Measurements from ENCODE around the gene SIPA1L3.

SIPA1L3 gene

DNA sequence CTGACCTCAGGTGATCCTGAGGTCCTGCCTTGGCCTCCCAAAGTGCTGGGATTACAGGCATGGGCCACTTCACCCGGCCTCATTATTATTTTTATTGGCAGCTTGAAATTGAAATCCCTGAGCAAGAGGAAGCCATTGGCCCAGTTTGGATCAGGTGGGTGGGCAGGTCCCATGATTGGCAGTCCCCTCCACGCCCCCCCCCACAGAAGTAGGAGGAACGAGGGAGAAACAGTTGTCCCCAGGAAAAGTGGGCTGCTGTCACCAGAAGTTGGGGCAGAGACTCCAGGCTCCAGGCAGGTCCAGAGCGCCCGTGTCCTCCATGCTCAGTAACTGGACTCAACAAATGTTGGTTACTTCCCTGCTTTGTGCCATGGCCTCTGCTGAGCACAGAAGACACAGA is 70.4 kb downstream of the SIPA1L3 start:
- no peak for DNase-seq (ENCODE audit: low read depth in 2 of 2)

DNA sequence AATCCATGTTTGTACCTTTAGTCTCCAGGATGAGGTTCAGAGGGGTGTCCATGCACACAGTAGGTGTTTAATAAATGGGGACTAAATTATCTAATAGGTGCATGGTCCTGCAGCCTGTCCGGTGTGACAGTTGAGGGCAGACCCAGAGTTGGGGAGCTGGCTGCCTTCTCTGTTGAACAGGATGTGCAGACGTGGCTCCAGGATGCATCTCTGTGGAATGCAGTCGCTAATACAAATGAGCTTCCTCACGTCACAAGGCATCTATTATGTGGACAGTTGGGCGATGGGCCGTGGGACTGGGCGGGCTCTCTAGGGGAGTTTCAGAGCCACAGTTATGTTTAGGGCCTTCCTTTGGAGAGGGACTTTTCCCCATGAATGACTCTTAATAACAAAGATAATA is 71.0 kb downstream of the SIPA1L3 start:
- no peak for DNase-seq (ENCODE audit: low read depth in 2 of 2)

DNA sequence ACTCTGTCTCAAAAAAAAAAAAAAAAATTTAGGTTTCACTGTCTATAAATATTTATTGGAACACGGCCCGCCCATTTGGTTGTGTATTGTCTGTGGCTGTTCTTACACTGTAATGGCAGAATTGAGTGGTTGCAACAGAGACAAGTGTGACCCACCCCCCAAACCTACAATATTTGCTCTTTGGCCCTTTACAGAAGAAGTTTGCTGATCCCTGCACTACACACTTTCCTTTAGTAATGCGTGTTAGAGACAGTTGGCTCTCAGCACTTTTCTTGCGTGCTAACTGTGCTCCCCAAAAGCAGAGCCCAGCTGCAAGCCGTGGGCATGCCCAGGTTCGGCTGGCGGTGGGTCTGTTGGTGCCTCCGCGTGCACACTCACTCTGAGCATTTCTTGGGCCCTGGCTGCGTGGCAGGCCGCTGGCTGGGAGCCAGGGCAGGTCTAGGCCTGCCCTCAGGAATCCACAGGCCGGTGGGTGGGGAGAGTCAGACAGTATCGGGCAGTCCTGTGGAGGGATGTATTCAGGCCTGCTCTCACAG is 72.6 kb downstream of the SIPA1L3 start:
- DNase-seq (ENCODE audit: low read depth in 2 of 2), result no peak

DNA sequence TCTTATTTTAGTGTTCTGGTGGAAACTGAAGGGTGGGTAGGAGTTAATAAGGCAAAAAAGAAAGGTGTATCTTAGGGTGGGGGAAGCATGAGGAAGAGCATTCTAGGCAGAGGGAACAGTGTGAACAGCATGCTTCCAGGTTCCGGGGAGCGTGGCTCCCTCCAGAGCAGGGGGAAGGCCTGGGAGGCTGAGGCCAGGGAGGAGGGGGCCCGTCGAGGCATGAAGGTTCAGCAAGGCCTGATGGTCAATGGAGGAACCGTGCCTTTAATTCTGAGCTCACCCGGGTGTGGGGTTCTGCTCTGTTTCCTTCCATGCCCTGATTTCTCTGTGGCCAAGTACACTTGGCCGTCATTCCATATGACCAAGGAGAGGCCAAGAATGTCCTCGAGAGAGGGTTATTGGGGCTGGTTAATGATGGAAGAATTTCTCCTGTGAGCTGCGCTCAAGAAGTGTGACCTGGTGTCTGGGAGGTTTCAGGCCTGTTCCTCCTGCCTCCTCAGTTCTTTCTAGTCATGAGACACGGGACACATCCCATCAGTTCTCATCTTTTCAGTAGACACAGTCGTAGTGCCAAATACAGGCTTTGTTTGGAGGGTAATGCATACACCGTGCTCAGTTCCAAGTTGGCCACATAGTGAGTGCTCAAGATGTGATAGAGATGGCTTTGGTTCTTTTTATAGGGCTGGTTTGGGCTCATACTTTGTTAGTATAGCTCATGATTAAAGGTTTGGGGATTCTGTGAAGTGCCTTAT is 73.6 kb downstream of the SIPA1L3 start:
- DNase-seq (ENCODE audit: low read depth in 2 of 2), result no peak

DNA sequence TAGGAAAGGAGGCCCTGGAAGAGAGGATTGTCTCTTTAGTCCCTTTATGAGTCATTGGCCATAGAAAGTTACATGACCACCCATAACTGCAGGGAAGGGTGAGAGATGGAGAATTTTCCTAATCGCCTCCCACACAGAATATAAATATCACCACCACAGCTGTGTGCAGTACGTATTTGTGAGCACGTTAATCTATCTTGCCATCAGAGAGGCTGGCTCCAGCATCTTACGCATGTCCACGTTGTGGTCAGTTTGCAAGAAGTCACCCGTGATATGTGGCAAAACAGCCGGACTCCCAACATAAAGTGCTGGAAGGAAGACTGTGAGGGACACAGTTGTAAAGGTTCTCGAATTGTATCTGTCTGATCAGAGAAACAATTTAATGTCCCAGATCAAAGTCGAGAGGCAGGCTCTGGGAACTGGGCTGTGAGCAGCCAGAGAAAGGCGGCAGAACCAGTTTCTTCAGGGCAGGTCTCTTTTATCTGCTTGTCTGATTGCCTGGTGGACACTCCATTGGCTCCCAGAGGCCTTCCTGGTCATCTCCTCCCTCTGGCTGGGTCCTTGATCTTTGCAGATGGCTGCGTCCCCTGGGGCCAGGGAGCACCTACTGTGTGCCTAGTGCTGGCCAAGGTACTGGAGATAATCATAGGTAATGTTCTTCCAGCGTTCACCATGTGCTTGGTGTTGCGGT is 74.9 kb downstream of the SIPA1L3 start:
- DNase-seq (ENCODE audit: low read depth in 2 of 2), result no peak

DNA sequence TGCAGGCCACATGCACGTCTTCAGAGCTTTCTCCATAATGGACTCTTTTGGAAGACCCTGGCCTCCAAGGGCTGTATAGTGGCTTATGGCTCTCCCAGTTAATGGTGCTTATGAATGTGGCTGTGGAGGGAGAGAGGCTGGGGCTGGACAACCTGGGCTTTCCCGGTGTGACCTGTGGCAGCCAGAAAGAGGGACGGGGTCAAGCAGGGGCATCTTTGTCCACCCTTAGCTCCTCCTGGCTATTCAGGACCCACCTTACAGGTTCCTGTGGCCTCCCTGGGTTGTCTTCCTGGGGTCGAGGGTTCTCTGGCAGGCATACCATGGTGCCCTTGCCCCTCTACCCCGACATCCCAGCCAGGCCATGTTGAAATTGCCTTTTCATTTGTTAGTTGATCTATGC is 75.6 kb downstream of the SIPA1L3 start:
- no peak for DNase-seq (ENCODE audit: low read depth in 2 of 2)

DNA sequence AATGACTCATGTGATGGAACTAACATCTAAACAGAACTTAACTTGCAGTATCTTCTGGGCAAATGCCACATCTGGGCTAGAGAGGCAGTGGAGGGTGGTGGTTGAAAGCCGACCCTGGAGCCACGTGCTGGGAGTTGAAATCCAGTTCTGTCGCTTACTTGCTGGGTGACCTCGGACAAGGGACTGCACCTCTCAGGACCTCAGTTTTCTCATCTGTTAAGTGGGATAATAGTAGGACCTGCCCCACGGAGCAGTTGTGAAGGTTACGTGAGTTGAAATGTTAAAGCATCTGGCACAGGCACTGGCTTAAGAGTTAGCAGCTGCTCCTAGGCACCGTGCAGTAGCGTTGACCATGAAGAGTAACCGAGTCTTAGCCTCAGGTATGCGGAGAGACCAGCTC is 76.1 kb downstream of the SIPA1L3 start:
- no peak for DNase-seq (ENCODE audit: low read depth in 2 of 2)

DNA sequence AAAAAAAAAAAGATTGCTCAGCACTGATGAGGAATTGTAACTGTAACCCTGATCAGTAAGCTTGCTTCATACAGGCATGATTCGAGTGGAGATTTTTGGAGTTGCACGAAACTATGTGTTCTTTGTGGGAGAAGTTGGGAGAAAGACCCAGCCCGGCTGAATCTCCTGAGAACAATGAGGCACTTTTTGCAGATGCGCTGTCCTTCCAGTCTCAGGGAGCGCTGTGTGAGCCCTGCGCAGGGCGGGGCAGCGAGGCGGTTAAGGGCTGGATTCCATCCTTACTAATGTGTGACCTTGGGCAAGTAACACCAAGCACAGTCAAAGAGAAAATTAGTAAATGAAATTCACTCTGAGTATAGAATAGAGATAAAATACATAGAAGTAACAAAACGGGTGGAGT is 76.9 kb downstream of the SIPA1L3 start:
- no peak for DNase-seq (ENCODE audit: low read depth in 2 of 2)

DNA sequence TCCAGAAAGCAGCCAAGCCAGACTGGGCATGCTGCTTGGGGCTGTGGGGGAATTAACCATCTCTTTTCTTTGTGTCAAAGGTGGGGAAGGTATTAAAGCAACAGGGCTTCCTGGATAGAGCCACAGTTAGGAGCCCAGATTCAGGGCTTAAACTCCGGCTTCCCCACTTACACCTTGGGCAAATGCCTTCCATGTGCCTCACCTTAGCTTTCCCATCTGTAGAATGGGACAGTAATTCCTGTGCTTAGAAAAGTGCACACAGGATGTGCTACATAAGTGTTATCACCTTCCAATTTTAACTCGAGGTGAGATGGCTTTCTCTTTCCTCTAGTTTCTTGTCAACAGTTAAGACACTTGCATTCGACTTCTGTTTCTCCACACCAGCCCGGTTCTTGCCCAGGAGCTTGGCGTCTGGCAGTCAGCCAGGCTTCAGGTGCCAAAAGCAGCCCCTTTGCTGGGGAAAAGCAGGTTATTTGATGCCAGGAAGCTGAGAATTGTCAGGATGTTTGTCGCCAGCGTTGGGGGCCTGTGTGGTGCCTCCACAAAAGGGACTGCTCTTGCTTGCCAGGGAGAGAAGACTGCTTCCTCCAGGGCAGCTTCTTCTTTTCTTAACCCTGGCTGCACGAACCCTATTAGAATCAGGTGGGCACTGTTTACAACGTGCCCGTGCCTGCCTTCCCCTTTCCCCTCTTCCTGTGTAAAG is 79.2 kb downstream of the SIPA1L3 start:
- DNase-seq (ENCODE audit: low read depth in 2 of 2), result no peak

DNA sequence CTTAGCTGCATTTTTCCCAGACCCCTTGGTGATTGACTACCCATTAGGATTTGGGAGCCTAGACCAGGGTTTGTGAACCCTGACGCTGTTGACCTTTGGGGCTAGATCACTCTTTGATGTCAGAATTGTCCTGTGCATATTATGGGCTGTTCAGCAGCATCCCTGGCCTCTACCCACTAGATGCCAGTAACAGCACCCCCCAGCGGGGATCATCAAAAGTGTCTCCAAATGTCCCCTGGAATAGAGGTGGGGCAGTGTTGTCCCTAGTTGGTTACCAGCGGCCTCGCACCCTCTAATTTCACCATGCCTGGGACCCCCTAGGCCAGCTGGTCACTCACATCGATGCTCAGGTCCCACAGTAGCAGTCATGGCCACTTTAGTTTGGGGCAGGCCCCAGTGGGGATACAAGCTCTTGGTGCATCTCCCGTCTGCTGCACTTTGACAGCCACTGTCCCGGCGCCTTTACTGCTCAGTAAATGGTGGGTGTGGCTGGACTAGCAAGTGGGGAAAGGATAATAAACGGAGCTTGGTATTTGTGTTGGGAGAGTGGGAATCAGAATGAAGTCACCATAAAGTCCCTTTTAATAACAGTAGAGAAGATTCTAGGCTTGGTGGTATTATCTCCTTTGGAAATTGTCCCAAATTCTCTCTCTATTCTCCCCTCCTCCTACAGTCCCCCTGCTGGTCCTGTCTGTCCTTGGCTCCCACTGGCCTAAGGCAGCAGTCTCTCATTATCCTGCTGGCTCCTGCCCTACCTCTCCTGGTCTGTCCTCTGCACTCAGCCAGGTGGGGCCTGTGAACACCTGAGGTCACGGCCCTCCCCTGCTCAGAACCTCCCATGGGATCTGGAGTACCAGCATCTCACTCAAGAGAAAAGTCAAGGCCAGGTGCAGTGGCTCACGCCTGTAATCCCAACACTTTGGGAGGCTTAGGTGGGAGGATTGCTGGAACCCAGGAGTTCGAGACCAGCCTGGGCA is 80.6 kb downstream of the SIPA1L3 start:
- DNase-seq (ENCODE audit: low read depth in 2 of 2), result no peak

DNA sequence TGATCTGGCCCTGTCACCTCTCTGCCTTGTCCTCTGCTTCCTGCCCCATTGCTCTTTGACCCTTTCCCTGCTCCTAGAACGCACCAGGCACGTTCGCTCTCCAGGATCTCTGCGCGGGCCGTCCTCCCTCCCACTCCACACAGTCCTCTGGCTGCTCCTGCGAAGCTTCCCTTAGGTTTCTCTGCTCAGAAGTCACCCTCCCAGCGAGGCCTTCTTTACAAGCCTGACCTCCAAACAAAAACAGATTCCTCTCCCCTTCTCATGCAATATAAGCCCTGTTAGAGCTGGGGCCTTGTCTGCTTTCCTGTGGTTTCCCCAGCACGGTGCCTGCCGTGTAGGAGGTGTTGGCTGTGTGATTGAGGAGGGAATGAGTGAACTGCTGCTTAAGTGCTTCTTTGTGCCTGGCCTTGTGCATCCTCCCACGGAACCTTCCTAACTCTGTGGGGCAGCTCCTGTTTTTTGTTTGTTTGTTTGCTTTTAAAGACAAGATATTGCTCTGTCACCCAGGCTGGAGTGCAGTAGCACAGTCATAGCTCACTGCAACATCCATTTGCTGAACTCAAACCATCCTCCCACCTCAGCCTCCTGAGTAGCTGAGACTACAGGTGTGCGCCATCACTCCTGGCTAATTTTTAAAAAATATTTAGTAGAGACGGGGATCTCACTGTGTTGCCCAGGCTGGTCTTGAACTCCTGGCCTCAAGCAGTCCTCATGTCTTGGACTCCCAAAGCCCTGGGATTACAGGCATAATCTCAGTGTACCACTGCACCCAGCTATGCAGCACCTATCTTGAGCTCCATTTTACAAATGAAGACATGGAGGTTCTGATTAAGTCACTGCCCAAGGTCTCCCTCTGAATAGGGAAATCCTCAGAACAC is 82.0 kb downstream of the SIPA1L3 start:
- DNase-seq (ENCODE audit: low read depth in 2 of 2), result no peak

DNA sequence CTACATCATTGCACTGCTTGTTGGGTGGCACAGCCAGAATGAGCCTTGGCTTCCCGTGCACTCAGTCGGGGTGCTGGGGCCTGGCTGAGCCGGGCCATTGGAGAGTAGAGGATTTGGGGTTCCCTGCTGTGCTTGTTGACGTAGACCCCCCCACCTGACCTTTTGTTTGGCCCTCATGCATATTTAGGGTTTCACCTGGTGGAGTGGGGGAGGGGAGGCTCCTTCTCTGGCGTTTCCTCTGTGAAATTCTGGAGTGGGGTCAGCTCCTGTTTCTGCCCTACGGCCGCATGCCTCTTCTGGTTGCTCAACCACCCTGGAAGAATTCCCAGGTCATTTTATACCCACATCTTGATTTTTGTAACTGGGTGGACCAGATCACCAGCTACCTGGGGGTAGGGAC is 82.8 kb downstream of the SIPA1L3 start:
- DNase-seq (ENCODE audit: low read depth in 2 of 2), result no peak

DNA sequence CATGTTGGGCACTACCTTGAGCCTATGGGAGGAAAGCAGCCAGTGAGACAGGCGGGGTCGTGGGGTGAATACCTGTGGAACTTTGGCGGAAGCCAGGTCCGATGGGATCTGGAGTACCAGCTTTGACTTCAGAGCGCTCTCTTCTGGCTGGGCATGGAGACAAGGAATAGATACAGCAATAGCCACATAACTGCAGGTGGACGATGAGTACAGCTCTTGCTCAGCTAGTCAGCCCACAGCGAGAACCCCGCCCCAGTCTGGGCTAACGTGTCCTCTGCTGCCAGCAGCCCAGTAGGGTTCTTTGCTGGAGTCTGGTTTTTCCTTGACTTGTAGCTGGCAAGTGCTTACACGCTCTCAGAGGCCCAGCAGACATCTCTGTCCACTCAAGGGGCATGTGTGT is 83.4 kb downstream of the SIPA1L3 start:
- DNase-seq (ENCODE audit: low read depth in 2 of 2), result no peak

DNA sequence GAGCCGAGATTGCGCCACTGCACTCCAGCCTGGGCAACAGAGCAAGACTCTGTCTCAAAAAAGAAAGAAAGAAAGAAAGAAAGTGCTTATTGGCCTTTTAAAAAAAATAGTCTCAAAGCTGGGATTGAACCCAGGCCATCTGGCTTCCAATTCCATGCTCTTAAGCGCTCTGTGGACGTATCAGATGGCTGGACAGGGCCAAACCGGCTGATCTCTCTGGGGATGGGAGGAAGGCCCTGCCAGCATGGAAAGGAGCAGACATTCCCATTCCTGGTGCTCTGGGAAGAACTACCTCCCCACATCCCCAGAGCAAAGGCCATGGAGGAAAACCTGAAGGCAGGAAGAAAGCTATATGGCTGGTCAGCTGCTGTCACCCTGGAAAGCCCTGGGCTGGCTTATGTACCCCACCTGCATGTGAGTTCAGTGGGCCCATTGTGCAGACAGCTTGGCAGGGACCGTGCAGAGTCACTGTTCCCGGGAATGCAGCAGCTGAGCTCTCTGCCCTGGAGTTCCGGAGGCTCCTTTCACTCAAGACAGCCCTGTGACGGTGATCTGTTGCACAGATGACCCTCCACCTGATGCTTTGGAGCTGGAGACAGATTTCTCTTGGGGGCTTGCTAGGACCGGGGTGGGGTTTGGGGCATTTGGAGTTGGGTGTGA is 84.3 kb downstream of the SIPA1L3 start:
- DNase-seq (ENCODE audit: low read depth in 2 of 2), result no peak

DNA sequence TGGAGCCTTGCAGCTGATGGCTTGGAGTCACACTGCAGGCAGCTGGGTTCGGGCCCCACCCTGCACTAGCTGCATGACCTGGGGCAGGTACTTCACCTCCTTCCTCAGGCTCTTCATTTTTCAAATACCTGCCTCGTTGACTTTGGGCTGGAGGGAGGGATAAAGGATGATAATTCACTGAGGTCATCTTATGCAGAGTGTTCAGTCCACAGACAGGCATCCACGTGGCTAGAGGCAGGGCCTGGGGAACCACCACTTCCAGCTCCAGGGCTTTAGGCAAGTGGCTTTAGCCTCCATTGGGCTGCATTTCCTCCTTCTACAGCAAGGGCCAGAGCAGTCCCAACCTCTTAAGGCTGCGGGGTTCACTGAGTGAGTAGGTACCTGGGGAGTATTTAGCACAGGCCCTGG is 84.8 kb downstream of the SIPA1L3 start:
- no peak for DNase-seq (ENCODE audit: low read depth in 2 of 2)

DNA sequence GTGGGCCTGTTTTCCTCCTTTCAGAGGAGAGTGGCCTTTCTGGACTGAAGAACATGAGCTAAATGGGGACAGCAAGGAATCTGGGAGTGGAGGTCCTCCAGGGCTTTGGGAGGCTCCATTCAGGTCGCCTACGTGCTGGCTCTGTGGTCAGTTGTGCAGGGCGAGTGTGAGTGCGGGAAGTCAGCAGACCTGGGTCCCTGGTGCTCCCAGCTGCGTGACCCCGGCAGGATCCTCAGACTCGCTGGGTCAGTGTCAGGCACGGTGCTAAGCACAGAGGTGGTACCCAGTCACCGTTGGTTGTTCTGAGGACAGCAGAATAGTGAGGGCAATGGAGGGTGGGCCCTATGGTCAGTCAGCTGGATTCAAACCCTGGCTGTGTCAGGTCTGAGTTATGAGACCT is 85.8 kb downstream of the SIPA1L3 start:
- DNase-seq (ENCODE audit: low read depth in 2 of 2), result no peak

DNA sequence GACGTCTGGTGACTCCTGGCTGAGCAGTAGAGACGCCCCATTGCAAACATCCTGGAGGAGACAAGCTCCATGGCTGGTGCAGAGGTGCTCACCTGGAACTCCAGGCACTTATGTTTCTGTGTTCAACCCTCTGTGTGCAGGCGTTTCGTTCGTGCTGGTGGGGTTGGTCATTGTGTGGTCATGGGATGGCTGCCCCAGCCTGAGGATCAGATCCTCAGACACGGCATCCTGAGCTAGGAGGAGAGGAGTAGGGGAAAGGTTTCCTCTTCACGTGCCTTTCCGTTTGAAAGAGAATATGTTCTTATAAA is 87.8 kb downstream of the SIPA1L3 start:
- DNase-seq (ENCODE audit: low read depth in 2 of 2), result no peak

DNA sequence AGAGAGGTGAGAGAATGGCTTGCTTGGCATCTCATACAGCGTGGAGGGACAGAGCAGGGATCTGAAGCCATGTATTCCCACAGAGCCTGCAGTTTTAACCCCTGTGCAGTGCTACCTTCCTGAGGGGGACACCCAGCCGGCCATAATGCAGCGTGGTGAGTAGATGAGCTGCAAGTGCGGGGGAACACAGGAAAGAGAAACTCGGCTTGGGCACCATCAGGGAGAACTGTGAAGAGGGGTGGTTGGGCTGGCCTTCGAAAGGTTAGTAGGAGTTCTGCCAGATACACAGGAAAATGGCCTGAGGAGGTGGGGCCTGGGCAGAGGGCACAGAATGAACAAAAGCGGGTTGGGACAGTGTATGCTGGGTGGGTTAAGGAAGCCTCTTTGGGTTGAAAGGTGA is 88.3 kb downstream of the SIPA1L3 start:
- DNase-seq (ENCODE audit: low read depth in 2 of 2), result no peak

DNA sequence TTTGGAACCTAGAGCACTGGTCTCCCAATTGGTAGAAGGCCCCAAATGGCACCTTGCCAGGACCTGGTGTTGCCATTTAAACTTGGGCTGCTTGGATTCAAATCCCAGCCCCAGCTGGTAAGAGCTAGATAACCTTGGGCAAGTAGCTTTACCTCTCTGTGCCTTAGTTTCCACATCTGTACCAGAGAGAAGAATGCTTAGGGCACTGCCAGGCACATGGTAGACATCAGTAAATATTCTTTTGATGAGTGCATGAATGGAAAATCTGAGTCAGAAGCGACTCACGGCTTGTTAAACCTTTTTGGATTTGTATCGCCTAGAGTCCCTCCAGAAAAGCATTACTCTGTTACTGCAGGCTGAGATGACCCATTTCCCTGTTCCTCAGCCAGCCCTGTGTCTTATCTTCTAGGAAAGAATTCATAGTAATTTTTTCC is 90.9 kb downstream of the SIPA1L3 start:
- no peak for DNase-seq (ENCODE audit: low read depth in 2 of 2)

DNA sequence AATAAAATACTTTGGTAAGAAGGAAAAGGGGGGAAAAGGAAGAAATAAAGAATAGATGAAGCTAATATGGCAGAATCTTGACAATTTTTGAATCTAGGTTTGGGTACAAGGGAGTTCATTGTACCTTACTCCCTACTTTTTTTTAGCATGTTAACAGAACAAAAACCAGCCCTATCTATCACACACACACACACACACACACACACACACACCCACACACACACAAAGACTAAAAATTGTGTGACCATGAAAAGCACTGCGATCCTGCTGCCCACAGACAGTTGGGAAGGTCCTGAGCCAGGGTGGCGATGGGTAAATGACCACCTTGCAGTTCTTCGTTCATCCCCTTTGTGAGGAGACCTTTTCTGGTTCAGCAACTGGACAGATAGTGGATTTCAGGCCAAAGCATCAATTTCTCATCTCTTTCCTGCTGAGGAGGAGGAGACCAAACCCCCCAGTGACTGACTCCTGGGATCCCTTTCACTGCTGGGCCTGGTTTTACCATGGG is 91.8 kb downstream of the SIPA1L3 start:
- no peak for DNase-seq (ENCODE audit: low read depth in 2 of 2)
